ENCODE results near the gene DARS2. TPM values are rescaled to one million over a fixed set of nuclear protein-coding genes. Genes with fewer than 3 reads are reported as not detected.
"Not testable (repeated sequence)": the region's sequence is repeated elsewhere in the genome, so short reads cannot be mapped to it uniquely, and the experiment has no call there.

Gene DARS2
- total RNA-seq, 2 experiments from 2014 or later = 57.2 to 62.0 TPM

DNA sequence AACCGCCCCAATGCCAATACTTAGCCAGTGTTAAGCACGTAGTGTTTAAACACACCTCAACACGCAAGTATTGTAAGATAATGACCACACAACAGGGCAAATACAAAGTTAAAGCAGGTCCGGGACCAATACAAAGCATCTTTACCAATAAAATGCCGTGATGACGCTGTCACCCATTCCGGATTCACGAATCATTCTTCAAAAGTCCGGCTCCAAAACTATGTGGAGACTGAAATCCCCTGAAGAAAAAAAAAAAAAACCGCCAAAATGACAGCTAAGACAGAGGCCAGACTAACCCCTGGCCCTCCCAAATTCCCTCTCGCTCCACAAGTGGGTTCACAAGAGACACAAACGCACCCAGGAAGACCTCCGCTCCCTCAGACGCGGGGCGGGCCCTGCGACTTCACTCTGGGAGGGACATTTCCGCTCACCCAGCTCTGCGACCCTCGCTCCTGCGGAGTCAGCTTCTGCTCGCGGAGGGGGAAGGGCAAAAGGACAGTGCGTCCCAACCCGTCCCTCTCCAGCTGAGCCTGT, 625 bp upstream of the DARS2 start:
- Mint-ChIP-seq H3K27me3 (no peaks in the 10 kb centered on the region), H3K4me3 (peak overlapping the region; percentile 94), H3K9me3 (ENCODE audit: low read depth) (no peaks in the 10 kb centered on the region), H3K4me1 (peaks cover 52% of the 10 kb centered on the region), H3K36me3 (ENCODE audit: low read depth) (peaks cover 37% of the 10 kb centered on the region), H3K27ac (peak overlapping the region; percentile 99)
- POLR2A ChIA-PET = interaction anchor here (0.6 to 1.5 kb wide), 10 partner anchors 13 to 394 kb away, joined by 3 to 15 read pairs (median 5); partner anchors contain the start of genes GAS5, KLHL20 and ZBTB37
- no peak for DNase-seq
- peak; percentile 40 for ATAC-seq
- CTCF ChIA-PET = interaction anchor here (0.7 to 2.4 kb wide), 6 partner anchors 10 to 394 kb away, joined by 3 to 10 read pairs (median 4); partner anchors contain the start of genes PRDX6 and ZBTB37
- intact Hi-C loops (cut with DNase I, micrococcal nuclease) = loop anchor here (1.0 to 5.0 kb wide), 13 partner anchors 44 to 1292 kb away; partner anchors contain the start of genes KLHL20 (in 2 of the 2), PRDX6 (in 2 of the 2), ZBTB37 (in 2 of the 2) and RABGAP1L (in 1 of the 2)

DNA sequence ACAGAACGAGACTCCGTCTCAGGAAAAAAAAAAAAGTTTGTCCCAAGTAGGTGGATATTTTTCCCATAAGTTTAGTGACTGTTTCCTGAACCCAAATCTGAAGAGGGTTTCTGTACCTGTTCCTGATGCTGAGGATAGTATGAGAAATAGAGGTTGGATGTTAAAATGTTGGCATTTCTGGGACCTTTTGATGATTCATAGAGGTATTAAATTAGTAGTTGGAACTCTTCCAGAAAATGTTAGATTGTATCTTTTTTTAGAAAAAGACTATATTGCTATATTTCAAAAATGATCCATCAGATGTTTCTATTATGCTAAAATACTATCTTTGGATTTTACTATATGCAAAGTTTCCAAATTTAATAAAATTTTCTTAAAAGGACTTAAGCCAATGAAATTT, 3.1 kb downstream of the DARS2 start:
- POLR2A ChIA-PET = no interaction called here
- H3K4me1 Mint-ChIP-seq = peaks cover 37% of the 10 kb centered on the region
- H3K9me3 Mint-ChIP-seq (ENCODE audit: low read depth) = no peaks in the 10 kb centered on the region
- H3K27me3 Mint-ChIP-seq = no peaks in the 10 kb centered on the region
- peak overlapping the region; percentile 32 for H3K4me3 Mint-ChIP-seq
- intact Hi-C loops (cut with DNase I, micrococcal nuclease) = no loop called here
- no peak for ATAC-seq
- peaks cover 35% of the 10 kb centered on the region for H3K36me3 Mint-ChIP-seq (ENCODE audit: low read depth)
- CTCF ChIA-PET = no interaction called here
- H3K27ac Mint-ChIP-seq = peak overlapping the region; percentile 55
- DNase-seq = no peak

DNA sequence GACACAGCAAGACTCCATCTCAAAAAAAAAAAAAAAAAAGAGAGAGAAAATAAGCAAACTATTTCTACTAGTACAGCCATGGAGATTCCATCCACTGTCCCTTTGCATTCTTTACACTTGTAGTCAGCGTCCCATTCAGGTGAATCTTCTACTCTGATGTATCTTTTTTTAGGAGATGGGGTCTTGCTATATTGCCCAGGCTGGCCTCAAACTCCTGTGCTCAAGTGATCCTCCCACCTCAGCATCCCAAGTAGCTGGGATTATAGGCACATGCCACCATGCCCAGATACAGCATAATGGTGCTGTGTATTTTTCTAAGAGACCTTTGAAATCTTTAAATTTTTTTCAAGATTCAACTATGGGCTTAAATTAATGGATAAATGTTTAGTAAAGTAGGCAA, 8.3 kb downstream of the DARS2 start:
- Mint-ChIP-seq H3K4me1 (peaks cover 8% of the 10 kb centered on the region), H3K9me3 (ENCODE audit: low read depth) (no peaks in the 10 kb centered on the region), H3K27ac (no peak overlapping the region), H3K36me3 (ENCODE audit: low read depth) (peaks cover 25% of the 10 kb centered on the region), H3K4me3 (no peak overlapping the region), H3K27me3 (no peaks in the 10 kb centered on the region)
- ChIA-PET CTCF (no interaction called here), POLR2A (no interaction called here)
- ATAC-seq (no peak), DNase-seq (no peak)
- intact Hi-C loops (cut with DNase I, micrococcal nuclease) = no loop called here

DNA sequence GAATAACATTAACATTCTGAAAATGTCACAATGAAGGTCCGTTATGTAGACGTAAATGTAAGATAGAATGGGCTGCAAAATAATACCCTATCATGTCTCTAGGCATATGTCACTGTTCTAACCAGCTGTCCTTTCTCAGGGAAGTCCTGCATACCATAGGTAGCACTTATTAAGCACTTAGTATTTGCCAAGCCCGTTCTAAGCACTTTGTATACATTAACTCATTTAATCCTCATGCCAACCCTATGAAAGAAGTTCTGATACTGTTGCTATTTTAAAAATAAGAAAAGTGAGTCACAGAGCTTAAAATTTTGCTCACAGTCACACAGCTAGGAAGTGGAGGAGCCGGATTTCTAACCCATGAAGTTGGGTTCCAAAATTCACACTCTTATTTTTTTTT, 27.6 kb downstream of the DARS2 start:
- POLR2A ChIA-PET = interaction anchor here (0.6 to 1.3 kb wide), 3 partner anchors 9 to 295 kb away, joined by 3 to 4 read pairs (median 3); no protein-coding TSS in a partner anchor

DNA sequence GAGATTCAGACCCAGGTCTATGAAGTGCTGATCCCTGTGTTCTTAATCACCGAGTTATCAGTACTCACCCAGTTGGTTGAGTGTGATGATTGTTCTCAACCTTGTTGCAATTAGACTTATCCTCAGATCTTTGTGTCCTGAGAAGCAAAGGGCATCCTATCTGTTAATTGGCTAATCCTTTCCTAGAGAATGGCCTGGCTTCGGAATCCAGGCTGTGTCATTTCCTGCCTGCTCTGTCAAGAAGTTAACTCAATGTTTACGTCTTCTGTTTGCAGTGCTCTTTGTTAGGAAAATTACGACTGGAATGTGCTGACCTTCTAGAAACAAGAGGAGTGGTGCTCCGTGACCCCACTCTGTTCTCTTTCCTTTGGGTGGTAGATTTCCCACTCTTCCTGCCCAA, 28.6 kb downstream of the DARS2 start:
- no peaks in the 10 kb centered on the region for H3K27me3 Mint-ChIP-seq
- ChIA-PET CTCF (interaction anchor here (1.6 kb wide), 1 partner anchor 18 kb away, joined by 3 read pairs; no protein-coding TSS in a partner anchor), POLR2A (no interaction called here)
- no peak for DNase-seq
- H3K4me3 Mint-ChIP-seq = no peak overlapping the region
- no peak overlapping the region for H3K27ac Mint-ChIP-seq
- intact Hi-C loops (cut with DNase I, micrococcal nuclease) = no loop called here
- ATAC-seq = no peak
- no peaks in the 10 kb centered on the region for H3K9me3 Mint-ChIP-seq (ENCODE audit: low read depth)
- peaks cover 44% of the 10 kb centered on the region for H3K36me3 Mint-ChIP-seq (ENCODE audit: low read depth)
- no peaks in the 10 kb centered on the region for H3K4me1 Mint-ChIP-seq

More for the DNA sequence above, 27.6 kb downstream of the DARS2 start:
- no peaks in the 10 kb centered on the region for H3K9me3 Mint-ChIP-seq (ENCODE audit: low read depth)
- peaks cover 43% of the 10 kb centered on the region for H3K36me3 Mint-ChIP-seq (ENCODE audit: low read depth)
- H3K4me1 Mint-ChIP-seq = no peaks in the 10 kb centered on the region
- intact Hi-C loops (cut with DNase I, micrococcal nuclease) = no loop called here
- CTCF ChIA-PET = interaction anchor here (0.8 to 1.6 kb wide), 4 partner anchors 10 to 70 kb away, joined by 3 to 6 read pairs (median 3); no protein-coding TSS in a partner anchor
- no peak for DNase-seq
- H3K4me3 Mint-ChIP-seq = no peak overlapping the region
- no peak for ATAC-seq
- no peaks in the 10 kb centered on the region for H3K27me3 Mint-ChIP-seq
- H3K27ac Mint-ChIP-seq = no peak overlapping the region

DNA sequence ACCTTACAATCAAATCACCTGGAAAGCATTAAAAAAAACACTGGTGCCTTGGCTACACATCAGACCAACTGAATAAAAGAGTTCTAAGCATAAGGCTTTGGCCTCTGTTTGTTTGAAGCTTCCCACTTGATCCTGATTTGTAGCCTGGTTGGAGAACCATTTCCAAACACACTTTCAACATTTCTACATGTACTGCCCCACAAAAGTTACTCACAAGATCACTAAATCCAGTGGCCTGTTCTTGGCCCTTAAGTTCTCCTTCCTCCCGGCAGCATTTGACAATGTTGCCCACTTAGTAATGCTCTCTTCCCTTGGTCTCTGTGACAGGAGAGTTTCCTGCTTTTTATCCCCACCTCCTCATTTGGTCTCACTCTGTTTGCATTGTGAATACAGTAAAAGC, 31.5 kb downstream of the DARS2 start:
- ChIA-PET POLR2A (interaction anchor here (2.6 kb wide), 1 partner anchor 10 kb away, joined by 8 read pairs; no protein-coding TSS in a partner anchor), CTCF (interaction anchor here (0.6 kb wide), 1 partner anchor 164 kb away, joined by 3 read pairs; no protein-coding TSS in a partner anchor)
- H3K36me3 Mint-ChIP-seq (ENCODE audit: low read depth) = peaks cover 41% of the 10 kb centered on the region
- no peak overlapping the region for H3K27ac Mint-ChIP-seq
- no peak overlapping the region for H3K4me3 Mint-ChIP-seq
- intact Hi-C loops (cut with DNase I, micrococcal nuclease) = no loop called here
- no peaks in the 10 kb centered on the region for H3K9me3 Mint-ChIP-seq (ENCODE audit: low read depth)
- no peaks in the 10 kb centered on the region for H3K27me3 Mint-ChIP-seq
- no peaks in the 10 kb centered on the region for H3K4me1 Mint-ChIP-seq
- DNase-seq = no peak
- ATAC-seq = no peak

DNA sequence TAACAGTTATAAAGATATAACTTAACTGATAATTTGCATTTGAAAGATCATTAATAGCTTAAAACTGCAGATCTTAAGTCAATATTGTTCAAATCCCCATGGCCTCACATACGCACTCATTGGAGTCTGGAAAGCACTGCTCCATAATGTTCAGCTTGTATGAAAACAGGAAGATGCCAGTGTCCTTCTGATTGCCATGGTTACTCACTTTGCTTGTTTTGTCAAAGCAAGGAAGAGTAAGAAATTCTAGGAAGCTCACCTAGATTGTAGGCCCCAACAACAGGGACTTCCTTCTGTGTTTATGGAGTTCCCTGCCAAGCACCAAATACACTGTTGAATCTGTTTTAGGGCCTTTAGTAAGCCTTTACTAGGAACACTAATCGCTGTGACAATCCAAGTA, 32.4 kb downstream of the DARS2 start:
- no peaks in the 10 kb centered on the region for H3K4me1 Mint-ChIP-seq
- POLR2A ChIA-PET = interaction anchor here (0.7 to 2.6 kb wide), 4 partner anchors 9 to 11 kb away, joined by 3 to 8 read pairs (median 3); partner anchors contain the start of gene ZBTB37
- intact Hi-C loops (cut with DNase I, micrococcal nuclease) = no loop called here
- CTCF ChIA-PET = interaction anchor here (1.4 kb wide), 1 partner anchor 20 kb away, joined by 3 read pairs; no protein-coding TSS in a partner anchor
- DNase-seq = no peak
- no peak for ATAC-seq
- H3K4me3 Mint-ChIP-seq = no peak overlapping the region
- no peaks in the 10 kb centered on the region for H3K27me3 Mint-ChIP-seq
- no peak overlapping the region for H3K27ac Mint-ChIP-seq
- no peaks in the 10 kb centered on the region for H3K9me3 Mint-ChIP-seq (ENCODE audit: low read depth)
- peaks cover 41% of the 10 kb centered on the region for H3K36me3 Mint-ChIP-seq (ENCODE audit: low read depth)

DNA sequence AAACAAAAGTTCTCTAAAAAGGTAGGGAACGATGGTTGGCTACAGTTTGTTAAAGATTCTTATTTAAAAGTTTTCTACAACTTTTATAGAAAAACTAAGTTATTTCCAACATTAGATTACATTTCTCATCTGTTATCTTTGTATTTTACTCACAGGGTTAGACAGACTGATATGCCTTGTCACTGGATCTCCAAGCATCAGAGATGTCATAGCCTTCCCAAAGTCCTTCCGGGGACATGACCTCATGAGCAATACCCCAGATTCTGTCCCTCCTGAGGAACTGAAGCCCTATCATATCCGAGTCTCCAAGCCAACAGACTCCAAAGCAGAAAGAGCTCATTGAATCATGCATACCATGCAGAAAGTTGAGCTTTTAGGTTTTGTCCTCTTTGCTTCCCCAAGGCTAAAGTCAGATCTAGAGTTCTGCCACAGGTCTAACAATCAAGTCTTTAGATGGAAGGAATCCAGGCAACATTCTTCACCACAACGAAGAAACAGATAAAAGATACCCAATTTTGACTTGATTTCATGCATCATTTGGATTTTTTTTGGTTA, 33.0 kb downstream of the DARS2 start:
- POLR2A ChIA-PET = interaction anchor here (1.0 to 2.6 kb wide), 4 partner anchors 8 to 11 kb away, joined by 3 to 8 read pairs (median 3); partner anchors contain the start of gene ZBTB37
- no peak for ATAC-seq
- DNase-seq = no peak
- no peaks in the 10 kb centered on the region for H3K27me3 Mint-ChIP-seq
- H3K9me3 Mint-ChIP-seq (ENCODE audit: low read depth) = no peaks in the 10 kb centered on the region
- H3K27ac Mint-ChIP-seq = no peak overlapping the region
- no peaks in the 10 kb centered on the region for H3K4me1 Mint-ChIP-seq
- H3K4me3 Mint-ChIP-seq = no peak overlapping the region
- CTCF ChIA-PET = interaction anchor here (1.4 kb wide), 1 partner anchor 20 kb away, joined by 3 read pairs; no protein-coding TSS in a partner anchor
- intact Hi-C loops (cut with DNase I, micrococcal nuclease) = no loop called here
- H3K36me3 Mint-ChIP-seq (ENCODE audit: low read depth) = peaks cover 40% of the 10 kb centered on the region

DNA sequence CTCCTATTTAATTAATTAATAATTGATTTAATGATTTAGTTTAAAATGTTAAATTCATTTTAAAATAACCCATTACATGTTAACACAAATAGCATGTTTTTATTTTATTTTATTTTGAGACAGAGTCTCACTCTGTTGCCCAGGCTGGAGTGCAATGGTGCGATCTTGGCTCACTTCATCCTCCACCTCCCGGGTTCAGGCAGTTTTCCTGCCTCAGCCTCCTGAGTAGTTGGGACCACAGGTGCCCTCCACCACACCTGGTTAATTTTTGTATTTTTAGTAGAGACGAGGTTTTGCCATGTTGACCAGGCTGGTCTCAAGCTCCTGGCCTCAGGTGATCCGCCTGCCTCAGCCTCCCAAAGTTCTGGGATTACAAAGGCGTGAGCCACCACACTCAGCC, 35.1 kb downstream of the DARS2 start:
- CTCF ChIA-PET; H3K27ac Mint-ChIP-seq; DNase-seq; POLR2A ChIA-PET; H3K27me3 Mint-ChIP-seq; ATAC-seq; H3K9me3 Mint-ChIP-seq (ENCODE audit: low read depth); H3K4me3 Mint-ChIP-seq; intact Hi-C loops (cut with DNase I, micrococcal nuclease): not testable (repeated sequence)
- peaks cover 16% of the 10 kb centered on the region for H3K4me1 Mint-ChIP-seq
- H3K36me3 Mint-ChIP-seq (ENCODE audit: low read depth) = peaks cover 51% of the 10 kb centered on the region

DNA sequence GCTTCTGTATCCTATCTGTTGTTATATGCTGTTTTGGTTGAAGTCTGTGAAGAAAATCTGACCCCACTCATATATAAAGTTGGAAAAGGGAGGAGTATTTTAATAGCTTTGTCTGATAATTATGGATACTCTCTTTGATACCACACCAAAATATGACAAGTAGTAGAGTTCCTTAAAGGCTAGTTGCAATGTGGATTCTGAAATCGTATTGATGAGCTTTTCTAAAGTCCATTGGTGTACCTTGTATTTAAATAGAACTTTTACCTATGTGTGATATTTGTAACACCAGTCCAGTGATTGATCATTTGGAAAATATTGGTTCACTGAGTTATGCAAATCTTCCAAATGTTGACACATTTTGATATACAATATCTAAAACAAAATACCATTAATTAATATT, 35.6 kb downstream of the DARS2 start:
- intact Hi-C loops (cut with DNase I, micrococcal nuclease) = loop anchor here in 1 of 2 experiments (10.0 kb wide), 2 partner anchors 1165 to 1335 kb away; partner anchors contain the start of genes KIAA0040 and MRPS14
- ATAC-seq (no peak), DNase-seq (no peak)
- CTCF ChIA-PET = no interaction called here
- Mint-ChIP-seq H3K9me3 (ENCODE audit: low read depth) (no peaks in the 10 kb centered on the region), H3K4me1 (peaks cover 18% of the 10 kb centered on the region), H3K4me3 (no peak overlapping the region), H3K27me3 (no peaks in the 10 kb centered on the region), H3K27ac (no peak overlapping the region), H3K36me3 (ENCODE audit: low read depth) (peaks cover 54% of the 10 kb centered on the region)
- POLR2A ChIA-PET = no interaction called here

DNA sequence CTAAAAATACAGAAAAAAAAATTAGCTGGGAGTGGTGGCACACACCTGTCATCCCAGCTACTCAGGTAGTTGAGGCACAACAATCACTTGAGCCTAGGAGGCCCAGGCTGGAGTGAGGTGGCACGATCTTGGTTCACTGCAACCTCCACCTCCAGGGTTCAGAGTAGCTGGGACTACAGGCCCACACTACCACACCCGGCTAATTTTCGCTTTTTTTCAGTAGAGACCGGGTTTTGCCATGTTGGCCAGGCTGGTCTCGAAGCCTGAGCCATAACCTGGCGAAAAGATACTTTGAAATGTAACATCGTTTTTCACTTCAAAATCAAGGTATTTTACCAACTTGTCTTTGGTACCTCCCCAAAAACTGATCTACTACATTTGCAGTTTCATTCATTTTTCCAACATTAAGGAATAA, 37.3 kb downstream of the DARS2 start:
- ATAC-seq (peak; percentile 11), DNase-seq (peak; percentile 31)
- H3K4me1 Mint-ChIP-seq = peaks cover 26% of the 10 kb centered on the region
- no peaks in the 10 kb centered on the region for H3K9me3 Mint-ChIP-seq (ENCODE audit: low read depth)
- peak overlapping the region; percentile 91 for H3K4me3 Mint-ChIP-seq
- ChIA-PET POLR2A (interaction anchor here (0.6 to 1.7 kb wide), 4 partner anchors 9 to 38 kb away, joined by 4 to 5 read pairs (median 4); partner anchors contain the start of genes CENPL and DARS2), CTCF (no interaction called here)
- no peaks in the 10 kb centered on the region for H3K27me3 Mint-ChIP-seq
- H3K27ac Mint-ChIP-seq = peak overlapping the region; percentile 83
- peaks cover 59% of the 10 kb centered on the region for H3K36me3 Mint-ChIP-seq (ENCODE audit: low read depth)
- intact Hi-C loops (cut with DNase I, micrococcal nuclease) = loop anchor here in 1 of 2 experiments (10.0 kb wide), 2 partner anchors 1163 to 1333 kb away; partner anchors contain the start of genes KIAA0040 and MRPS14
